Parathyroid adenoma (tissue), 2 donors: ENCODE measurements around the gene ANKRD31.

Source experiments
- H2AFZ ChIP-seq: fragments of 300-600 bp; sonication (generic); one replicate; pipeline ENCODE4 v1.7.0; 2017; ENCODE audit warnings: antibody characterized with exemption, mild to moderate bottlenecking
- H3K27ac ChIP-seq: fragments of 300-600 bp; sonication (generic); one replicate; pipeline ENCODE4 v1.7.0; 2017
- H3K27me3 ChIP-seq: fragments of 300-600 bp; sonication (generic); one replicate; pipeline ENCODE4 v1.7.0; 2017; ENCODE audit warnings: low read length; ENCODE audit not compliant: control insufficient read depth, insufficient read depth
- H3K36me3 ChIP-seq: fragments of 300-600 bp; sonication (generic); one replicate; pipeline ENCODE4 v1.7.0; 2017; ENCODE audit warnings: low read length; ENCODE audit not compliant: control insufficient read depth, insufficient read depth
- H3K4me1 ChIP-seq: fragments of 300-600 bp; sonication (generic); one replicate; pipeline ENCODE4 v1.7.0; 2017; ENCODE audit warnings: control low read depth
- H3K4me2 ChIP-seq: fragments of 300-600 bp; sonication (generic); one replicate; pipeline ENCODE4 v1.7.0; 2017; ENCODE audit warnings: low read length
- H3K4me3 ChIP-seq: fragments of 300-600 bp; sonication (generic); one replicate; pipeline ENCODE4 v1.7.0; 2017; ENCODE audit warnings: low read depth, low read length
- H3K79me2 ChIP-seq: fragments of 300-600 bp; sonication (generic); one replicate; pipeline ENCODE4 v1.7.0; 2017; ENCODE audit warnings: control low read depth
- H3K9ac ChIP-seq: fragments of 300-600 bp; sonication (generic); one replicate; pipeline ENCODE4 v1.7.0; 2017; ENCODE audit warnings: mild to moderate bottlenecking
- H3K9me3 ChIP-seq: fragments of 300-600 bp; sonication (generic); one replicate; pipeline ENCODE4 v1.7.0; 2017; ENCODE audit warnings: low read length; ENCODE audit not compliant: control insufficient read depth
- TF ChIP-seq, protein P1 (sequence below): fragments of 300-600 bp; sonication (generic); IDR thresholded peaks from one replicate; pipeline ENCODE4 v1.7.0; 2017; ENCODE audit warnings: antibody characterized with exemption, mild to moderate bottlenecking
- donor health status: primary hyperparathyroidism.

The ANKRD31 gene

DNA sequence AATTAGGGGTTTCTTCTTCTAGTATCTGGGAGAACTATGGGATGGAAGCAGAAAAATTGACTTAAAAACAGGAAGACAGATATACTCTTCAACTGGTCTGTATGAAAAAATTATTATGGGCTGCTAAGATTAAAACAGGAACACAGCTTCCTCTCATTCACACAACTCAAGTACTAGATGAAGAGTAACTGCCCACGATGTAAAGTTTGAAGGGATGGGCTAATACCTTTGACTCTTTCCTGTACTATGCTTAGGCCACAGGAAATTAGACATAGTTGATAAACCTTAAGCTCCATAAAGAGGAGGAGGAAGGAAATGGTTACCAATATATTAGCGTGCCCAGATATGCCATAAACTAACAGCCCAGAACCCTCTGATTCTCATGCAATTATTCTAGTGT, 88.6 kb downstream of the ANKRD31 start:
- Histone ChIP-seq H3K36me3 (no peaks in the 10 kb centered on the region), H3K79me2 (no peaks in the 10 kb centered on the region), H3K27ac (no peak overlapping the region), H2AFZ (no peak overlapping the region), H3K9me3 (no peaks in the 10 kb centered on the region), H3K4me2 (no peak overlapping the region), H3K4me1 (no peaks in the 10 kb centered on the region), H3K27me3 (no peaks in the 10 kb centered on the region), H3K9ac (no peak overlapping the region), H3K4me3 (no peak overlapping the region)
- TF ChIP-seq, protein P1, sequence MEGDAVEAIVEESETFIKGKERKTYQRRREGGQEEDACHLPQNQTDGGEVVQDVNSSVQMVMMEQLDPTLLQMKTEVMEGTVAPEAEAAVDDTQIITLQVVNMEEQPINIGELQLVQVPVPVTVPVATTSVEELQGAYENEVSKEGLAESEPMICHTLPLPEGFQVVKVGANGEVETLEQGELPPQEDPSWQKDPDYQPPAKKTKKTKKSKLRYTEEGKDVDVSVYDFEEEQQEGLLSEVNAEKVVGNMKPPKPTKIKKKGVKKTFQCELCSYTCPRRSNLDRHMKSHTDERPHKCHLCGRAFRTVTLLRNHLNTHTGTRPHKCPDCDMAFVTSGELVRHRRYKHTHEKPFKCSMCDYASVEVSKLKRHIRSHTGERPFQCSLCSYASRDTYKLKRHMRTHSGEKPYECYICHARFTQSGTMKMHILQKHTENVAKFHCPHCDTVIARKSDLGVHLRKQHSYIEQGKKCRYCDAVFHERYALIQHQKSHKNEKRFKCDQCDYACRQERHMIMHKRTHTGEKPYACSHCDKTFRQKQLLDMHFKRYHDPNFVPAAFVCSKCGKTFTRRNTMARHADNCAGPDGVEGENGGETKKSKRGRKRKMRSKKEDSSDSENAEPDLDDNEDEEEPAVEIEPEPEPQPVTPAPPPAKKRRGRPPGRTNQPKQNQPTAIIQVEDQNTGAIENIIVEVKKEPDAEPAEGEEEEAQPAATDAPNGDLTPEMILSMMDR: no peak

DNA sequence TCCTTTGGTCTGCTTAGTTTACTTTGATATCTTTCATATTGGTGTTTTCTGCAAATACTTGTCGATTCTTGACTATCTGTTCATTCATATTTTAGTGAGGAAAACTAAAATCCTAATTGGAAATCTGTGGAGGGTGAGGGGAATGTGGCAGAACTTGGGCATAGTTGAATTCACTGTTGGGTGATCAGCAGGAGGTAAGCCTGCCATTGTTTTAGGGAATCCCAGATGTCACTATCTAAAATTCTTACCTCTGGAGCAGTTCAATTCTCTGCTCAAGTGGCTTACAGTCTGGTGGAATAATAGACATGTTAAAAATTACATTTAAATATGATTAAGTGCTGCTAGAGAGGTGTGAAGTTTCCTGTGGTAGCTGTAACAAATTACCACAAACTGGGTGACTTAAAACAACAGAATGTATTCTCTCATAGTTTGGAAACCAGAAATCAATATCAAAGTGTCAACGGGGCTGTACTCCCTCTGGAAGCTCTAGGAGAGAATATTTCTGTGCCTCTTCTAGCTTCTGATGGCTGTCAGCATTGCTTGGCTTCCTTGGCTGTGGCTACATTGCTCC, 94.0 kb downstream of the ANKRD31 start:
- H3K27me3 ChIP-seq: no peaks in the 10 kb centered on the region
- no peak overlapping the region for H2AFZ ChIP-seq
- H3K79me2 ChIP-seq: no peaks in the 10 kb centered on the region
- no peaks in the 10 kb centered on the region for H3K4me1 ChIP-seq
- no peak overlapping the region for H3K4me2 ChIP-seq
- no peak overlapping the region for H3K27ac ChIP-seq
- no peaks in the 10 kb centered on the region for H3K9me3 ChIP-seq
- H3K4me3 ChIP-seq: no peak overlapping the region
- TF ChIP-seq, protein P1: no peak
- no peaks in the 10 kb centered on the region for H3K36me3 ChIP-seq
- H3K9ac ChIP-seq: no peak overlapping the region

DNA sequence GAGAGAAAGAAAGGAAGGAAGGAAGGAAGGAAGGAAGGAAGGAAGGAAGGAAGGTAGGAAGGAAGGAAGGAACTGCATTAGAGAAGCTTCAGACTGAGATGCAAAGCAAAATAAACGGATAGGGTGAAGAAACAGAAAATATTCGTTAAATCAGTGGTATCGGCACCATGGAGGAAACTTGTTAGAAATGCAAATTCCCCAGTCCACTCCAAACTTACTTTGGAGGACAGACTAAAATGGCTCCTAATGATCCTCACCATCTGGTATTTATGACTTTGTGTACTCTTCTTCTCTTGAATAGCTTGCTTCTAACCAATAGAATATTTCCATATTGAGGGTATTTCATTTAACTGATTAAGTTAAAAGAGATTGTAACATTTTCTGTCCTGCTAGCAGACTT, 96.4 kb downstream of the ANKRD31 start:
- Histone ChIP-seq H3K36me3 (no peaks in the 10 kb centered on the region), H2AFZ (no peak overlapping the region), H3K79me2 (no peaks in the 10 kb centered on the region), H3K4me1 (no peaks in the 10 kb centered on the region), H3K27ac (no peak overlapping the region), H3K4me2 (no peak overlapping the region), H3K4me3 (no peak overlapping the region), H3K9me3 (no peaks in the 10 kb centered on the region), H3K27me3 (no peaks in the 10 kb centered on the region), H3K9ac (no peak overlapping the region)
- TF ChIP-seq, protein P1: no peak

DNA sequence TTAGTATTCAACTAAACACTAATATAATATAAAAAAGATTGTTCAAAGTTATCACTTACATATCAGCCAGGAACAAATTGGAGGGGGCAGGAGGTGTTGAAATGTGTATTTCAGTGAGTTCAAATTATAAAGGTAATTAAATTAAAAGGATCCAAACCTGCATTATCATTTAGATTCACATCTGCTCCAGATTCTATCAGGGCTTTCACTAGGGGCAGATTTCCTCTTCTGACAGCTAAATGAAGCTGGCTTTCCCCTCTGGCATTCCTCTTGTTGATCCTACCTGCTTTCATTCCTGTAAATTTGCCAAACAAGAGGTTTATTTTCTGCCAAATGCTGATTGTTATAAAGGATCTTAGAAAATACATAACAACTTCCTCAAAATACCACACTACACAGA, 98.0 kb downstream of the ANKRD31 start:
- Histone ChIP-seq H3K4me1 (no peaks in the 10 kb centered on the region), H3K4me2 (no peak overlapping the region), H3K79me2 (no peaks in the 10 kb centered on the region), H3K4me3 (no peak overlapping the region), H3K9me3 (no peaks in the 10 kb centered on the region), H3K9ac (no peak overlapping the region), H3K27me3 (no peaks in the 10 kb centered on the region), H3K27ac (no peak overlapping the region), H2AFZ (no peak overlapping the region), H3K36me3 (no peaks in the 10 kb centered on the region)
- TF ChIP-seq, protein P1: no peak

DNA sequence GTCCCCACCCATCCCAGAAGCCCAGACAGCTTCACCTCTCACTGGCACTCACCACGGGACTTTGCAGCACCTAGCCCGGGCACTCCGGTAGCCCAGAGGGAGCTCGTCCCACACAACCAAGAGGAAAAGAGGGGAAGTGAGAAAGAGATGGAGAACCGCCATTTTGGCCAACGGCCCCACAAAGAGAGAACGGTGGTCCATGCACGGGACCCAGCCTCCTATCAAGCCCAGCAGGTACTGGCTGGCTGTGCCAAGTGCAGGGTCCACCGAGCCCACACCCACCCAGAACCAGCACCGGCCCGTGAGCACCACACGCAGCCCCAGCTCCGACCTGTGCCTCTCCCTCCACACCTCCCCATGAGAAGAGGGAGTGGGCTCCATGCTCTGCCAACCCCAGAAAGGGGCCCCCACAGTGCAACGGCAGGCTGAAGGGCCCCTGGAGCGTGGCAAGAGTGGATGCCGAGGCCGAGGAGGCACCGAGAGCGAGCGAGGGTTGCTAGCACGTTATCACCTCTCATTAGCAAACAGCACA, 105.8 kb downstream of the ANKRD31 start:
- H2AFZ ChIP-seq: no peak overlapping the region
- no peak overlapping the region for H3K4me3 ChIP-seq
- TF ChIP-seq, protein P1: no peak
- no peaks in the 10 kb centered on the region for H3K9me3 ChIP-seq
- no peak overlapping the region for H3K9ac ChIP-seq
- H3K4me1 ChIP-seq: no peaks in the 10 kb centered on the region
- H3K79me2 ChIP-seq: no peaks in the 10 kb centered on the region
- no peak overlapping the region for H3K27ac ChIP-seq
- no peaks in the 10 kb centered on the region for H3K36me3 ChIP-seq
- no peaks in the 10 kb centered on the region for H3K27me3 ChIP-seq
- H3K4me2 ChIP-seq: no peak overlapping the region
